OCI-LY3 (cell line): Measurements from ENCODE around the gene RFK.
"Not testable (repeated sequence)": the region's sequence is repeated elsewhere in the genome, so short reads cannot be mapped to it uniquely, and the experiment has no call there.

Experiments used
- H2AFZ ChIP-seq: fragments of 200-600, 300-600 bp; shearing (Covaris generic); 2 replicates; pipeline ENCODE4 v1.6.0; 2014; ENCODE audit warnings: antibody characterized with exemption, low read depth, low read length
- H3K27ac ChIP-seq: fragments of 200-600, 300-600 bp; sonication (generic); 2 replicates; pipeline ENCODE4 v1.5.1; 2014; ENCODE audit warnings: mild to moderate bottlenecking, low read length, moderate library complexity, mixed read lengths
- H3K27me3 ChIP-seq: fragments of 200-600, 300-600 bp; sonication (generic); 2 replicates; pipeline ENCODE4 v1.6.1; 2014; ENCODE audit warnings: low read depth, low read length, mixed read lengths
- H3K36me3 ChIP-seq: fragments of 200-600, 300-600 bp; sonication (generic); replicated peaks from 2 replicates; pipeline ENCODE3; 2014; ENCODE audit warnings: low read depth, low read length, mixed read lengths
- H3K4me1 ChIP-seq: fragments of 300-600, 200-600 bp; sonication (generic); 2 replicates; pipeline ENCODE4 v1.6.1; 2014; ENCODE audit warnings: low read length, mixed read lengths
- H3K4me2 ChIP-seq: fragments of 200-600, 300-600 bp; sonication (generic); 2 replicates; pipeline ENCODE4 v1.6.1; 2014; ENCODE audit warnings: low read length, mixed read lengths
- H3K4me3 ChIP-seq: fragments of 300-600, 200-600 bp; sonication (generic); 2 replicates; pipeline ENCODE4 v1.5.1; 2014; ENCODE audit warnings: antibody characterized with exemption, mild to moderate bottlenecking, low read length, moderate library complexity
- H3K79me2 ChIP-seq: fragments of 300-600, 200-600 bp; shearing (Covaris generic); 2 replicates; pipeline ENCODE4 v1.6.1; 2014; ENCODE audit warnings: mild to moderate bottlenecking, low read length, mixed read lengths
- H3K9ac ChIP-seq: fragments of 300-600, 200-600 bp; shearing (Covaris generic); 2 replicates; pipeline ENCODE4 v1.6.0; 2014; ENCODE audit warnings: mild to moderate bottlenecking, low read length, moderate library complexity
- H3K9me3 ChIP-seq: fragments of 200-600, 300-600 bp; shearing (Covaris generic); 2 replicates; pipeline ENCODE4 v1.6.1; 2014; ENCODE audit warnings: low read length, mixed read lengths; ENCODE audit not compliant: insufficient read depth
- H4K20me1 ChIP-seq: fragments of 200-600, 300-600 bp; sonication (generic); 2 replicates; pipeline ENCODE4 v1.6.1; 2016; ENCODE audit warnings: low read length, mixed read lengths; ENCODE audit not compliant: insufficient read depth
- EZH2phosphoT487 ChIP-seq: fragments of 200-600 bp; shearing (Covaris generic); IDR thresholded peaks from 2 replicates; pipeline ENCODE4 v1.6.1; 2018; ENCODE audit warnings: antibody characterized with exemption, mixed run types, low read depth
- TF ChIP-seq, protein P1 (sequence below): fragments of 200-600, 300-600 bp; sonication (generic); IDR thresholded peaks from 2 replicates; pipeline ENCODE4 v1.5.1; 2014; ENCODE audit warnings: antibody characterized with exemption, low read length, low read depth

RFK gene

DNA sequence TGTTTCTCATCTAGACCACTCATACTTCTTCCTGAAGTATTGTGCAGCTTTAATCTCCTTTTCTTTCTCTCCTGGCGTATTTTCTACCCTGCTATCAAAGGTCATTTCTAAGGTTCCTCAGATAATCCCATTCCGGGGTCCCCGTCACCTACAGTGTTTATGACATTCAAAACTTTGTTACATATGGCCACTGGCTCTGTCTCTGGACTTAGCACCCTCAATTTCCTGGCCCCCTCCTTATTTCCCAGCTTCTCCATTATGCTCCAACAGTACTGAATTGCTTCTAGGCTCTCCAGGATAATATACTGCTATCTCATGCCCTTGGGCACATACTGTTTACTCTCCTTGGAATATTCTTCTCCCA lies 31.2 kb downstream of the RFK start:
- H2AFZ ChIP-seq = no peak overlapping the region
- no peaks in the 10 kb centered on the region for H3K36me3 ChIP-seq
- H3K4me1 ChIP-seq = no peaks in the 10 kb centered on the region
- H3K9me3 ChIP-seq = no peaks in the 10 kb centered on the region
- no peak overlapping the region for H3K4me2 ChIP-seq
- no peaks in the 10 kb centered on the region for H3K79me2 ChIP-seq
- H4K20me1 ChIP-seq = no peaks in the 10 kb centered on the region; the same call in 1 of the 2 replicates
- TF ChIP-seq EZH2phosphoT487 = no peak
- H3K9ac ChIP-seq = no peak overlapping the region
- H3K27me3 ChIP-seq = 0 out of 2 replicates have a peak, but pooled peaks cover 2% of the 10 kb centered on the region
- no peak overlapping the region for H3K27ac ChIP-seq
- H3K4me3 ChIP-seq = no peak overlapping the region

DNA sequence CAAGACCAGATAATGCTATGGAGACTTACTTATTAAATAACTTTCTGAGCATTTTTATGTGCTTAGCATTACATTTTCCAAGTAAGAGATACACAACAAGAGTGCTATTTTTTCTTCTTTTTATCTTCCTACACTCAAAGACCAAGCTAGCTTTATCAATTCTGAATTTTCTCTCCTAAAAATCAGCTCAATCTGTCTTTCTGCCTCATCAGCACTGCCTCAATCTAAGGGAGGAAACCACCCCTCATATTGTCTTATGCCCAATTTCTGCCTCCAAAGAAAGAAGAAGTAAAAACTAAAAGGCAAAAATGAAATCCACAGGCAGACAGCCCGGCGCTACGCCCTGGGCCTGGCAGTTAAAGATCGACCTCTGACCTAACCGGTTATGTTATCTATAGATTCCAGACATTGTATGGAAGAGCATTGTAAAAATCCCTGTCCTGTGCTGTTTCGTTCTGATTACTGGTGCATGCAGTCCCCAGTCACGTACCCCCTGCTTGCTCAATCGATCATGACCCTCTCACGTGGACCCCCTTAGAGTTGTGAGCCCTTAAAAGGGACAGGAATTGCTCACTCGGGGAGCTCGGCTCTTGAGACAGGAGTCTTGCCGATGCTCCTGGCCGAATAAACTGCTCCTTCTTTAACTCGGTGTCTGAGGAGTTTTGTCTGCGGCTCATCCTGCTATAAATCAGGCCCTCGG lies 31.7 kb downstream of the RFK start:
- not testable (repeated sequence) for H4K20me1 ChIP-seq, H3K4me3 ChIP-seq, H2AFZ ChIP-seq, H3K79me2 ChIP-seq, H3K27ac ChIP-seq, H3K9me3 ChIP-seq, H3K9ac ChIP-seq, H3K36me3 ChIP-seq, H3K4me2 ChIP-seq, H3K4me1 ChIP-seq, H3K27me3 ChIP-seq

DNA sequence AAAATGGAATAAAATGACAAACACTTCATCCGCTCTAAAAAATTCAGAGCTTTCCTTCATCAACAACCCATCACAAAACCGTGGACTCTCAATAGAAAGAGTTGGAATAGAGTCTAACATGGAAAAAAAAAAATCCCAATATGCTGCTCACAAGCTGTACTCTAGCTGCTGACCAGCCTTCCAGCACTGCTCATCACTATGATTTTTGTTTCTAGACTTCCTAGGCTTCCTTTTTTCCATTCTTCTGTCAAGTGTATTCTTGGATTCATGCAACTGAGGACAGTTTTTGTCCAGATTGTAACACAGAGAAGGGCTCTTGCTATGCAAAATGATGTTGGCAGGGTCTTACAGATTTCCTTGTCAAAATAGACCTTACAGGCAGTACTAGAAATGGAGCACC lies 34.5 kb downstream of the RFK start:
- Histone ChIP-seq H3K27ac (no peak overlapping the region), H3K4me2 (no peak overlapping the region), H3K4me3 (no peak overlapping the region), H3K79me2 (no peaks in the 10 kb centered on the region), H2AFZ (no peak overlapping the region), H3K4me1 (no peaks in the 10 kb centered on the region), H3K9ac (no peak overlapping the region), H3K36me3 (no peaks in the 10 kb centered on the region), H3K9me3 (no peaks in the 10 kb centered on the region), H4K20me1 (no peaks in the 10 kb centered on the region; the same call in 1 of the 2 replicates), H3K27me3 (0 out of 2 replicates have a peak, but pooled peaks cover 2% of the 10 kb centered on the region)
- TF ChIP-seq, protein P1, sequence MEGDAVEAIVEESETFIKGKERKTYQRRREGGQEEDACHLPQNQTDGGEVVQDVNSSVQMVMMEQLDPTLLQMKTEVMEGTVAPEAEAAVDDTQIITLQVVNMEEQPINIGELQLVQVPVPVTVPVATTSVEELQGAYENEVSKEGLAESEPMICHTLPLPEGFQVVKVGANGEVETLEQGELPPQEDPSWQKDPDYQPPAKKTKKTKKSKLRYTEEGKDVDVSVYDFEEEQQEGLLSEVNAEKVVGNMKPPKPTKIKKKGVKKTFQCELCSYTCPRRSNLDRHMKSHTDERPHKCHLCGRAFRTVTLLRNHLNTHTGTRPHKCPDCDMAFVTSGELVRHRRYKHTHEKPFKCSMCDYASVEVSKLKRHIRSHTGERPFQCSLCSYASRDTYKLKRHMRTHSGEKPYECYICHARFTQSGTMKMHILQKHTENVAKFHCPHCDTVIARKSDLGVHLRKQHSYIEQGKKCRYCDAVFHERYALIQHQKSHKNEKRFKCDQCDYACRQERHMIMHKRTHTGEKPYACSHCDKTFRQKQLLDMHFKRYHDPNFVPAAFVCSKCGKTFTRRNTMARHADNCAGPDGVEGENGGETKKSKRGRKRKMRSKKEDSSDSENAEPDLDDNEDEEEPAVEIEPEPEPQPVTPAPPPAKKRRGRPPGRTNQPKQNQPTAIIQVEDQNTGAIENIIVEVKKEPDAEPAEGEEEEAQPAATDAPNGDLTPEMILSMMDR = no peak
- no peak for TF ChIP-seq EZH2phosphoT487

DNA sequence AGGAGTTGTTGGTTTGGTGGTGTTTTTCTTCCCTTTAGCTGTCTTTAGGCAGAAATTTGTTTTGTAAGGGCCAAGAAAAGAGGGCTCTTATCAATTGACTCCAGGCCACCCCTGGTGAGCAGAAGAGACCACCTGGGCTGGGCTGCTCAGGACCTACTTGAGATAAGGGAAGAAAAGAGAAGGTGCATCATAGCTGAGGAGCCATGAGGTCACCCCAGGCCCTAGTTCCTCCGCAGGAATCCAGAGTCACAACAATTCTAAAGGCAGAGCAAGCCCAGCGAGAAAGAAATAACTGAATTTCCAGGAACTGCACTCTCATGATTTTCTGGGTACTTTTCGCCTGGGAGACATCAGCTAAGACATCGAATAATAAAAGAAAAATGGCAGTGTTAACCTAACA lies 34.9 kb downstream of the RFK start:
- Histone ChIP-seq H2AFZ (no peak overlapping the region), H3K4me3 (no peak overlapping the region), H3K79me2 (no peaks in the 10 kb centered on the region), H3K4me1 (no peaks in the 10 kb centered on the region), H3K27ac (no peak overlapping the region), H3K36me3 (no peaks in the 10 kb centered on the region), H3K9ac (no peak overlapping the region), H3K4me2 (no peak overlapping the region), H3K27me3 (0 out of 2 replicates have a peak, but pooled peaks cover 2% of the 10 kb centered on the region), H4K20me1 (no peaks in the 10 kb centered on the region; the same call in 1 of the 2 replicates), H3K9me3 (no peaks in the 10 kb centered on the region)
- TF ChIP-seq EZH2phosphoT487 = no peak
- TF ChIP-seq, protein P1 = no peak

DNA sequence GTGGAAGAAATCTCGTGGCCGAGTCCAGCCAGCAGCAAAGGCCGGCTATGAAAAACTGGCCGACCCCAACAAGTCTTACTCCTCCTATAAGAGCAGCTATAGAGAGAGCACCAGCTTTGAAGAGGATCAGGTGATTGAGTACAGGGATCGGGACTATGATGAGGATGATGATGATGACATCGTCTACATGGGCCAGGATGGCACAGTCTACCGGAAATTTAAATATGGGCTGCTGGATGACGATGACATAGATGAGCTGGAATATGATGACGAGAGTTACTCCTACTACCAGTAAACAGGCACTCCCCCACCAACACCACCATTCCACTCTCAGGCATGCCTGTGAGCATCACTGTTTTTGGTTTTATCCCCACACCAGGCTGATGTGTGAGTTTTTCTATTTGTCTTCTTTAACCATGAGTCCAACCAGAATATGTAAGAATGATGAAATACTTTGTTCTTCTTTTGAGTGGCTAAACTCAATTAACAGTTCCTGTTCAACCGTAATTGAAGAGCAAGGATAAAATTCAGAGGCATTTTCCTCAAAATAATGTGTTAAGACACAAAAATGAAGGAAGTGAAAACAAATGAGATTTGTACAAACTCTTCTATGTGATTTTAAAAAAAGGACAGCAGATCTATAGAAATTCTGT lies 35.5 kb downstream of the RFK start:
- H4K20me1 ChIP-seq = no peaks in the 10 kb centered on the region; the same call in 1 of the 2 replicates
- no peaks in the 10 kb centered on the region for H3K79me2 ChIP-seq
- no peak overlapping the region for H3K27ac ChIP-seq
- no peak overlapping the region for H3K4me3 ChIP-seq
- H3K36me3 ChIP-seq = no peaks in the 10 kb centered on the region
- H3K9me3 ChIP-seq = no peaks in the 10 kb centered on the region
- H3K9ac ChIP-seq = no peak overlapping the region
- no peak for TF ChIP-seq EZH2phosphoT487
- TF ChIP-seq, protein P1 = no peak
- no peak overlapping the region for H2AFZ ChIP-seq
- H3K4me2 ChIP-seq = no peak overlapping the region
- H3K4me1 ChIP-seq = no peaks in the 10 kb centered on the region
- 0 out of 2 replicates have a peak, but pooled peaks cover 2% of the 10 kb centered on the region for H3K27me3 ChIP-seq
